PFSK-1 (cell line): ENCODE data around the gene BACE2.

Experiments used
- POLR2AphosphoS5 ChIP-seq: IDR thresholded peaks from 2 replicates; pipeline ENCODE4 v1.6.1; 2012; ENCODE audit warnings: low read depth, mild to moderate bottlenecking, control low read depth, low read length, moderate library complexity
- SIN3A ChIP-seq: IDR thresholded peaks from 2 replicates; pipeline ENCODE4 v1.6.1; 2012; ENCODE audit warnings: mild to moderate bottlenecking, low read length, moderate library complexity, borderline replicate concordance; ENCODE audit not compliant: insufficient read depth

DNA sequence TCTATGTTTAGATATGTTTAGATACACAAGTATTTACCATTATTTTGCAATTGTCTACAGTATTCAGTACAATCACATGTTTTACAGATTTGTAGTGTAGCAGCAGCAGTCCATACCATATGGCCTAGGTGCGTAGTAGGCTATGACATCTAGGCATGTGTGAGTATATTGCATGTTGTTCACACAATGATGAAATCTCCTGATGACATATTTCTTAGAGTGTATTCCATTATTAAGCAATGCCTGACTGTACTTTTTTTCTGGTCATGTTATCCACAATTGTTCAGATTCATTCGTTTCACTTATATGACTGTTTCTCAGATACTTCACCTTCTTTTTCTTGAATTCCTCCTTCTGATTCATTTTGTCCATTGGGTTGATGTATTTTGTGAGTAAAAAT lies 9.9 kb upstream of the BACE2 start:
- no peak for TF ChIP-seq POLR2AphosphoS5
- no peak for TF ChIP-seq SIN3A
